HEK293 (cell line): ENCODE data around the gene ABHD4.

ENCODE experiments used
- SP2 ChIP-seq: fragments of 450-650 bp; formaldehyde crosslinking; IDR thresholded peaks from 2 replicates; pipeline ENCODE4 v1.5.1; 2016; ENCODE audit warnings: missing biosample characterization, missing genetic modification characterization
- TF ChIP-seq, protein P1 (sequence below): fragments of 450-650 bp; formaldehyde crosslinking; IDR thresholded peaks from 2 replicates; pipeline ENCODE4 v1.5.1; 2016; ENCODE audit warnings: missing biosample characterization, missing genetic modification characterization
- TF ChIP-seq, protein P2 (sequence below): fragments of 450-650 bp; formaldehyde crosslinking; IDR thresholded peaks from 2 replicates; pipeline ENCODE4 v1.5.1; 2016; ENCODE audit warnings: missing biosample characterization, missing genetic modification characterization
- TF ChIP-seq, protein P3 (sequence below): fragments of 450-650 bp; formaldehyde crosslinking; IDR thresholded peaks from 2 replicates; pipeline ENCODE4 v1.5.1; 2016; ENCODE audit warnings: missing biosample characterization, missing genetic modification characterization

DNA sequence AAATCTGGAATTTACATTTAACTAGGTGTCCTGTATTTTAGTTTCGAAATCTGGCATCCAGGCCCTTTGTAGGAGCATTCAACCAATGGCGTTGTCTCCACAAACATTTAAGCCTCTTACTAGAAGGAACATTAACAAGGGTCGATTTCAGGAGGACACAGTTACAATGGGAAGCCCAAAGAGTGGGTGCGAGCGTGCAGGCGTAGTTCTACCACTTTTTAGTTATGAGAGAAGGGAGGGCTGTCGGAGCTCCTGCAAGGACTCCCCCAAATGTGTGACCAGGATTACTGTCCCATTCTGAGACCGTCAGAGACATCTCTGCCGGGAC is 365 bp upstream of the ABHD4 start:
- TF ChIP-seq, protein P1, sequence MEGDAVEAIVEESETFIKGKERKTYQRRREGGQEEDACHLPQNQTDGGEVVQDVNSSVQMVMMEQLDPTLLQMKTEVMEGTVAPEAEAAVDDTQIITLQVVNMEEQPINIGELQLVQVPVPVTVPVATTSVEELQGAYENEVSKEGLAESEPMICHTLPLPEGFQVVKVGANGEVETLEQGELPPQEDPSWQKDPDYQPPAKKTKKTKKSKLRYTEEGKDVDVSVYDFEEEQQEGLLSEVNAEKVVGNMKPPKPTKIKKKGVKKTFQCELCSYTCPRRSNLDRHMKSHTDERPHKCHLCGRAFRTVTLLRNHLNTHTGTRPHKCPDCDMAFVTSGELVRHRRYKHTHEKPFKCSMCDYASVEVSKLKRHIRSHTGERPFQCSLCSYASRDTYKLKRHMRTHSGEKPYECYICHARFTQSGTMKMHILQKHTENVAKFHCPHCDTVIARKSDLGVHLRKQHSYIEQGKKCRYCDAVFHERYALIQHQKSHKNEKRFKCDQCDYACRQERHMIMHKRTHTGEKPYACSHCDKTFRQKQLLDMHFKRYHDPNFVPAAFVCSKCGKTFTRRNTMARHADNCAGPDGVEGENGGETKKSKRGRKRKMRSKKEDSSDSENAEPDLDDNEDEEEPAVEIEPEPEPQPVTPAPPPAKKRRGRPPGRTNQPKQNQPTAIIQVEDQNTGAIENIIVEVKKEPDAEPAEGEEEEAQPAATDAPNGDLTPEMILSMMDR (tag by site-specific recombination), result no peak
- TF ChIP-seq, protein P2, sequence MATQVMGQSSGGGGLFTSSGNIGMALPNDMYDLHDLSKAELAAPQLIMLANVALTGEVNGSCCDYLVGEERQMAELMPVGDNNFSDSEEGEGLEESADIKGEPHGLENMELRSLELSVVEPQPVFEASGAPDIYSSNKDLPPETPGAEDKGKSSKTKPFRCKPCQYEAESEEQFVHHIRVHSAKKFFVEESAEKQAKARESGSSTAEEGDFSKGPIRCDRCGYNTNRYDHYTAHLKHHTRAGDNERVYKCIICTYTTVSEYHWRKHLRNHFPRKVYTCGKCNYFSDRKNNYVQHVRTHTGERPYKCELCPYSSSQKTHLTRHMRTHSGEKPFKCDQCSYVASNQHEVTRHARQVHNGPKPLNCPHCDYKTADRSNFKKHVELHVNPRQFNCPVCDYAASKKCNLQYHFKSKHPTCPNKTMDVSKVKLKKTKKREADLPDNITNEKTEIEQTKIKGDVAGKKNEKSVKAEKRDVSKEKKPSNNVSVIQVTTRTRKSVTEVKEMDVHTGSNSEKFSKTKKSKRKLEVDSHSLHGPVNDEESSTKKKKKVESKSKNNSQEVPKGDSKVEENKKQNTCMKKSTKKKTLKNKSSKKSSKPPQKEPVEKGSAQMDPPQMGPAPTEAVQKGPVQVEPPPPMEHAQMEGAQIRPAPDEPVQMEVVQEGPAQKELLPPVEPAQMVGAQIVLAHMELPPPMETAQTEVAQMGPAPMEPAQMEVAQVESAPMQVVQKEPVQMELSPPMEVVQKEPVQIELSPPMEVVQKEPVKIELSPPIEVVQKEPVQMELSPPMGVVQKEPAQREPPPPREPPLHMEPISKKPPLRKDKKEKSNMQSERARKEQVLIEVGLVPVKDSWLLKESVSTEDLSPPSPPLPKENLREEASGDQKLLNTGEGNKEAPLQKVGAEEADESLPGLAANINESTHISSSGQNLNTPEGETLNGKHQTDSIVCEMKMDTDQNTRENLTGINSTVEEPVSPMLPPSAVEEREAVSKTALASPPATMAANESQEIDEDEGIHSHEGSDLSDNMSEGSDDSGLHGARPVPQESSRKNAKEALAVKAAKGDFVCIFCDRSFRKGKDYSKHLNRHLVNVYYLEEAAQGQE (tag by site-specific recombination), result no peak
- TF ChIP-seq, protein P3, sequence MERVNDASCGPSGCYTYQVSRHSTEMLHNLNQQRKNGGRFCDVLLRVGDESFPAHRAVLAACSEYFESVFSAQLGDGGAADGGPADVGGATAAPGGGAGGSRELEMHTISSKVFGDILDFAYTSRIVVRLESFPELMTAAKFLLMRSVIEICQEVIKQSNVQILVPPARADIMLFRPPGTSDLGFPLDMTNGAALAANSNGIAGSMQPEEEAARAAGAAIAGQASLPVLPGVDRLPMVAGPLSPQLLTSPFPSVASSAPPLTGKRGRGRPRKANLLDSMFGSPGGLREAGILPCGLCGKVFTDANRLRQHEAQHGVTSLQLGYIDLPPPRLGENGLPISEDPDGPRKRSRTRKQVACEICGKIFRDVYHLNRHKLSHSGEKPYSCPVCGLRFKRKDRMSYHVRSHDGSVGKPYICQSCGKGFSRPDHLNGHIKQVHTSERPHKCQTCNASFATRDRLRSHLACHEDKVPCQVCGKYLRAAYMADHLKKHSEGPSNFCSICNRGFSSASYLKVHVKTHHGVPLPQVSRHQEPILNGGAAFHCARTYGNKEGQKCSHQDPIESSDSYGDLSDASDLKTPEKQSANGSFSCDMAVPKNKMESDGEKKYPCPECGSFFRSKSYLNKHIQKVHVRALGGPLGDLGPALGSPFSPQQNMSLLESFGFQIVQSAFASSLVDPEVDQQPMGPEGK (tag by site-specific recombination), result no peak
- no peak for TF ChIP-seq SP2 (tag by site-specific recombination)
